GM20000 (cell line): Measurements from ENCODE around the gene VSIG10L.

Experiments
- DNase-seq: peaks from one replicate; pipeline ENCODE4 v3.0.0; 2012; ENCODE audit warnings: low spot score
- CTCF ChIP-seq: IDR thresholded peaks from 2 replicates; pipeline ENCODE4 v1.5.1; 2012; ENCODE audit warnings: mild to moderate bottlenecking, control low read depth; ENCODE audit errors: extremely low read depth, missing control alignments

Gene VSIG10L

GRCh38 chr19:51368366-51369282 lies 26.7 kb upstream of the VSIG10L start, which contains the start of gene CLDND2:
Gene CLDND2, minus strand, starts transcription at chr19:51369003. Its CDS starts 426 bp downstream, at chr19:51368577.
- no peak for DNase-seq
- TF ChIP-seq CTCF = no peak

GRCh38 chr19:51367565-51368365 lies 25.8 kb upstream of the VSIG10L start:
- no peak for TF ChIP-seq CTCF
- peak; percentile 98 for DNase-seq

GRCh38 chr19:51367255-51367564 lies 25.3 kb upstream of the VSIG10L start:
- no peak for TF ChIP-seq CTCF
- DNase-seq = no peak

- no peak for TF ChIP-seq CTCF
- peak; percentile 95 for DNase-seq
These were observed 24.7 kb upstream of the VSIG10L start for GRCh38 chr19:51366389-51367254.

- no peak for TF ChIP-seq CTCF
- no peak for DNase-seq
These were observed 24.0 kb upstream of the VSIG10L start, which contains the start of gene ETFB for GRCh38 chr19:51365965-51366388. Gene ETFB, minus strand, starts transcription at chr19:51366388. Its CDS starts 62 bp downstream, at chr19:51366326.

- no peak for TF ChIP-seq CTCF
- no peak for DNase-seq
These were observed 23.4 kb upstream of the VSIG10L start for GRCh38 chr19:51365211-51365964.
